Activated CD8-positive, alpha-beta T cell treated with anti-CD3 and anti-CD28 coated beads for 36 hours (primary cell): Measurements from ENCODE around the gene SYNRG. TPM values are rescaled to one million over a fixed set of nuclear protein-coding genes. Genes with fewer than 3 reads are reported as not detected.
A peak's percentile ranks its signal among the peaks of the same experiment; 100 is the strongest.

Experiments used
- ATAC-seq: fragments of 200-7000 bp; cut with Tn5 transposase; one replicate; pipeline ENCODE4 v1.10.0; 2021; ENCODE audit warnings: mild to moderate bottlenecking, moderate library complexity
- CTCF ChIA-PET: fragments of 350-600 bp; sonication (Branson Sonifier 250); formaldehyde crosslinking; loops from one replicate; lab custom pipeline; 2021; ENCODE audit warnings: antibody characterized with exemption; lab: Charles Lee
- POLR2A ChIA-PET: fragments of 350-600 bp; sonication (Branson Sonifier 250); formaldehyde crosslinking; loops from one replicate; lab custom pipeline; 2021; ENCODE audit warnings: antibody characterized with exemption; lab: Charles Lee
- DNase-seq: peaks from one replicate; pipeline ENCODE4 v3.0.0-alpha.2; 2020
- H3K27ac Mint-ChIP-seq: one replicate; pipeline ENCODE4 v1.8.0; 2021; ENCODE audit warnings: mild to moderate bottlenecking, mixed read lengths
- H3K27me3 Mint-ChIP-seq: one replicate; pipeline ENCODE4 v1.8.0; 2021; ENCODE audit warnings: mixed read lengths
- H3K36me3 Mint-ChIP-seq: one replicate; pipeline ENCODE4 v1.8.0; 2021; ENCODE audit warnings: low read depth, mixed read lengths
- H3K4me1 Mint-ChIP-seq: one replicate; pipeline ENCODE4 v1.8.0; 2021; ENCODE audit warnings: low read depth, mixed read lengths
- H3K4me3 Mint-ChIP-seq: one replicate; pipeline ENCODE4 v1.8.0; 2021; ENCODE audit warnings: mild to moderate bottlenecking, moderate library complexity, mixed read lengths
- H3K9me3 Mint-ChIP-seq: one replicate; pipeline ENCODE4 v1.8.0; 2021; ENCODE audit warnings: mixed read lengths
- CTCF ChIP-seq: fragments of 200-600 bp; IDR thresholded peaks from one replicate; pipeline ENCODE4 v1.8.0; 2022; ENCODE audit warnings: antibody characterized with exemption, mild to moderate bottlenecking
- intact Hi-C: fragments of 100-400 bp; cut with micrococcal nuclease; formaldehyde crosslinking; loops from one replicate; pipeline ENCODE4 v1.10.0; 2022
- total RNA-seq, 2 experiments: library from RNA; stranded (reverse); gene quantifications; one replicate each; pipeline ENCODE4 v1.2.3, GENCODE V29; 2021

The SYNRG gene
- total RNA-seq, 2 experiments from 2014 or later: 35.4 to 43.1 TPM

GRCh38 chr17:37648555-37648954 is 39.3 kb upstream of the SYNRG start:
- intact Hi-C loops: no loop called here
- peaks cover 39% of the 10 kb centered on the region for H3K27me3 Mint-ChIP-seq
- ChIA-PET CTCF (interaction anchor here (0.9 to 1.3 kb wide), 3 partner anchors 37 to 144 kb away, joined by 3 to 4 read pairs (median 3); no protein-coding TSS in a partner anchor), POLR2A (no interaction called here)
- peaks cover 8% of the 10 kb centered on the region for H3K4me1 Mint-ChIP-seq
- H3K4me3 Mint-ChIP-seq: no peak overlapping the region
- TF ChIP-seq CTCF: no peak
- DNase-seq (no peak), ATAC-seq (no peak)
- no peaks in the 10 kb centered on the region for H3K9me3 Mint-ChIP-seq
- no peaks in the 10 kb centered on the region for H3K36me3 Mint-ChIP-seq
- H3K27ac Mint-ChIP-seq: no peak overlapping the region

GRCh38 chr17:37647856-37648255 is 38.6 kb upstream of the SYNRG start:
- DNase-seq (no peak), ATAC-seq (no peak)
- Mint-ChIP-seq H3K9me3 (no peaks in the 10 kb centered on the region), H3K27ac (no peak overlapping the region), H3K4me3 (no peak overlapping the region), H3K27me3 (peaks cover 38% of the 10 kb centered on the region), H3K36me3 (peaks cover under 1% of the 10 kb centered on the region), H3K4me1 (peaks cover 8% of the 10 kb centered on the region)
- ChIA-PET CTCF (interaction anchor here (0.7 to 1.0 kb wide), 2 partner anchors 53 to 144 kb away, joined by 4 to 5 read pairs; no protein-coding TSS in a partner anchor), POLR2A (no interaction called here)
- TF ChIP-seq CTCF: no peak
- intact Hi-C loops: no loop called here

- DNase-seq: no peak
- intact Hi-C loops: no loop called here
- Mint-ChIP-seq H3K27ac (peak overlapping the region; percentile 42), H3K4me3 (peak overlapping the region; percentile 88), H3K9me3 (no peaks in the 10 kb centered on the region), H3K4me1 (peaks cover 31% of the 10 kb centered on the region), H3K36me3 (peaks cover 26% of the 10 kb centered on the region), H3K27me3 (peaks cover 29% of the 10 kb centered on the region)
- no peak for ATAC-seq
- ChIA-PET POLR2A (interaction anchor here (0.7 to 1.6 kb wide), 6 partner anchors 8 to 96 kb away, joined by 3 to 5 read pairs (median 4); no protein-coding TSS in a partner anchor), CTCF (interaction anchor here (1.1 to 1.9 kb wide), 5 partner anchors 18 to 172 kb away, joined by 3 to 6 read pairs (median 3); partner anchors contain the start of gene SYNRG)
- no peak for TF ChIP-seq CTCF
Observed at GRCh38 chr17:37643869-37644268, 34.7 kb upstream of the SYNRG start.

DNA sequence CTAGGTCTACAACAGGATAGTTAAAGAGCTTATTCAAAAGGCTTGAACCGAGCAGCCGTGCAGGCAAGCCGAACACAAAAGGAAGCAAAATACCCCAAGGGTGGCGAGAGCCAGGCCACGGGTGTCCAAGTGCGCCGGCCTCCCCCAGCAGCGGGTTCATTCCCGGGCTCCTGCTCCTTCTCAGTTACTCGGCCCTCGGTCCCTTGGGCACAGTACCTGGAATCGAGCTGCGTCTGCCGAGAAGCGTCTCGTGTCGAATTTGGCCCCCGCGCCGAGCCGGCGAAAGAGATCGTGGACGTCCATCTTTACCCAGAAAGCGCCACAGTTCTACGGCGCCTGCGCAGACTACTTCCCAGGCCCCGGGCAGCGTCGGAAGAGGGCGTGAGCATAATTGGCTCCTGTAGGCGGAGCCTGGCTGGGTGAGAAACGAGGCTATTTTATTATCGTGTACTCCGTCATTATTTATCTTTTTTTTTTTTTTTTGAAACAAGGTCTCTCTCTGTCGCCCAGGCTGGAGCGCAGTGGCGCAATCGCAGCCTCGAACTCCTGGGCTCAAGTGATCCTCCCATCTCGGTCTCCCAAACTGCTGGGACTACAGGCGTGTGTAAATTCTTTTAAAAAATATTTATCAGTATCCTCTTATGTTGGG is 34.0 kb upstream of the SYNRG start, which contains the start of gene DDX52:
Gene DDX52 (minus strand): TSS at position 329 of the 649 bp plus-strand sequence. CDS start 26 bp downstream, at position 303.
- Mint-ChIP-seq H3K4me1 (peaks cover 32% of the 10 kb centered on the region), H3K36me3 (peaks cover 30% of the 10 kb centered on the region)
- CTCF ChIA-PET: interaction anchor here (1.1 to 1.9 kb wide), 5 partner anchors 17 to 173 kb away, joined by 3 to 6 read pairs (median 3); partner anchors contain the start of gene SYNRG

More for the DNA sequence above, 34.0 kb upstream of the SYNRG start, which contains the start of gene DDX52:
- intact Hi-C loops: no loop called here
- TF ChIP-seq CTCF: no peak
- peaks cover 24% of the 10 kb centered on the region for H3K27me3 Mint-ChIP-seq
- DNase-seq (peak; percentile 95), ATAC-seq (peak; percentile 99)
- H3K9me3 Mint-ChIP-seq: no peaks in the 10 kb centered on the region
- POLR2A ChIA-PET: interaction anchor here (0.5 to 1.6 kb wide), 7 partner anchors 8 to 97 kb away, joined by 3 to 5 read pairs (median 3); no protein-coding TSS in a partner anchor
- peak within 1 kb of the TSS; percentile 93 for H3K27ac Mint-ChIP-seq
- peak within 1 kb of the TSS; percentile 88 for H3K4me3 Mint-ChIP-seq
